Stromal cell of bone marrow (primary cell): Measurements from ENCODE around the gene ADAMTSL2.

Experiments used
- DNase-seq: peaks from one replicate; pipeline ENCODE4 v3.0.0-alpha.2; 2012; ENCODE audit warnings: low read depth

Gene ADAMTSL2

DNA sequence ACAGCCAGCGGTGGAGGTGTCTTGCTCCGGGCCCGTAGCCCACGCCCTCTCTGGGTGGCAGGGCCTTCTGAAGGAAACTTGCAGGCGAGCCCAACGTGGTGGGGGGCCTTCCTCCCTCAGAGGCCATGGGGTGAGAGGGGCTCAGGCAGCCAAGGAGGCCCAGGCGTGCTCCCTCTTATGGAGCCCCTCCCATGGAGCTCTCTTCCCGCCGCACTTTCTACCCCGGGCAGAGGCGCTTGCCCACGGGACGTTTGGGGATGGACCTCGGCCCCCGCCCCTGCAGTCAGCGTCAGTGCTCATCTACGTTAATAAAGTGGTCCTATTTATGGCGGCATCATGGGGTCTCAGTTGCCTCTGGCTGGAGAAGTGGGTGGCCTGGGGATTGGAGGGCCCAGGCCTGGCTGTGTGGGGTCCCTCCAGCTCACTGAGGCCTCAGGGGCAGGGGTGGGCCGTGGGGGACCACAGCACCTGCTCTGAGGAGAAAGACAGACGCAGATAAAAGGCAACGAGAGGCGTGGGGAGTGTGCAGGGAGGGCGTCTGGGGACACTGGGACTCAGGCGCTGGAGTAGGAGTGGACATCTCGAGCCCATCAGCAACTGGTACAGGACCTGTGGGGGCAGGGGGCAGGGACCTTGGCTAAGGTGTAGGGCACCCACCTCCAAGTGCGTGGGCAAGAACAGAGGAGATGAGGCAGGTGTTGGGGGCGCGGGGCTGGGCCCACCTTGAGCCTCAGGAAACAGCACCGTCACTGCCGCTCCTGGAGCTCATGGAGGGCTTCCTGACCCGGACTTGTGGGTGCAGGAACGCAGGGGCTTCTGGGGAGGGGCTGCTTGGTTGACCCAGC, 40.9 kb downstream of the ADAMTSL2 start:
- no peak for DNase-seq

DNA sequence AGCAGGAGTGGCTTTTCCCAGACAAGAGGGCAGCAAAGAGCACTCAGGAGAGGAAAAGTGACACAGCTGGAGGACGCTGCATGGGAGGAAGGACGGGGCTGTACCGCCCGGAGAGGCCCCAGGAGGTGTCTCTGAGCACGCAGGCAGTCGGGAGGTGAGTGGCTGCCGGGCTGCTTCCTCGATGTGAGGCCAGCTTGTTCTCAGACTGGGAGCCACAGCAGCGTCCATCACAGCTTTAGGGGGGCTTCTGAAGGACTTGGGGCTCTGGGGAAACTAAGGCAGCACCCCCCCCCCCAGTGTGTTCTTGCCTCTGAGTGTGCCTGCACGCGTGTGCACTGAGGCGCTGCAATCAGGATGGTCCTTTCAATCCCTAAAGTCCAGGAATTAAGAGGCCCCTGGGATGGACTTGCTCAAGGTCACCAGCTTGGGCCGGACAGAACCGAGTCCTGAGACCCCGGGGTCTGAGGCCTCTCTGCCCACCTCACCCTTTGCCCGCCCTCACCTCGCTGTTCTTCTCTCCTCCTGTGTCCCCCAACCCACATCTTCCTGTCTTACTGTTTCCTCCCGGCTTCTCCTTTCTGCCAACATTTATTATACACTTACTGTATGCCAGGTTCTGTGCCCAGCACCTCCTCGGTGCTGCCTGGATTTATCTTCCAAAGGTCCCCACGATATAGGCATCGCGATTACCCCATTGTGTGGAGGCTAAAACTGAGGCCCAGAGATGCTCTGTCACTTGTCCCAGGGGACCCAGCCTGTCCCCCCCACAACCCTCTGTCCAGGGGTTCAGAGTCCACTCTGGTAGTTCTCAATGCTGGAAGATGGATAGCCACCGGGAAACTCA, 41.7 kb downstream of the ADAMTSL2 start:
- DNase-seq: no peak

DNA sequence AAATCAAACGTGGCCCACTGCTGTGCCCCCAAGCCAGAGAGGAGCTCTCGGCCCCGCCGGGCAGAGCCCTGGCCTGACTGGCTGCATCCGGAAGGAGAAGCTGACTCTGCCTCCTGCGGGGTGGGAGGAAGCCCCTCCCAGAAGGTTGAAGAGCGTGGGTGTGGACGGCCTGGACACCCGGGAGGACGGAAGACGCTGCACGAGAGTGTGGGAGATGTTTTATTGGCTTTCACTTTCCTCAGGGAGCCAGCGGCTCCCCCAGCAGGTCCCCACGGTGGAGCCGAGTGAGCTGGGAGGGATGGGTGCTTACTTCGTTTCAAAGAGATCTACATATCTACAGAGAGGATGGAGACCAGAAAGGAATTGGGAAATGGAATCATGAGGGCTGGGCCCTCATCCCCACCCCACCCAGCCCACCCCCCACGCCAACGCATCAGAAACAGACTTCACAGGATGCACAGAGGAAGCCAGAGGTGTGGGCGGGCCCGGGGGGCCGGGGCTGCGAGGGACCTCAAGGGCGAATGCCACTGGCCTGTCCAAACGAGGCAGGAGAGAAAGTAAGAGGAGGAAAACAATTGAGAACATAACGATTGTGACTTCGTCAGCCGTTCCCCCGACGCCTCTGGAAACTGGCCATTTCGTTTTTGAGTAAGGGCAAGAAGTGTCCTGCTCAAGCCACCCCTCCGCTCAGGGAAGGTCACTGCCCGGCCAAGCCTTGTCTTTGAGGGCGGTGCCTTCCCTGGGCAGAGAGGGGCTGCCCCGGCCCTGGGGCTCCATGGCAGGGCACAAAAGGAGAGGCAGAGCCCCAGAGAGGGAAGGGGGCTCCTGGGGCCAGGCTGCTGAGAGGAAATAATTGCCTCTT, 42.6 kb downstream of the ADAMTSL2 start:
- no peak for DNase-seq

DNA sequence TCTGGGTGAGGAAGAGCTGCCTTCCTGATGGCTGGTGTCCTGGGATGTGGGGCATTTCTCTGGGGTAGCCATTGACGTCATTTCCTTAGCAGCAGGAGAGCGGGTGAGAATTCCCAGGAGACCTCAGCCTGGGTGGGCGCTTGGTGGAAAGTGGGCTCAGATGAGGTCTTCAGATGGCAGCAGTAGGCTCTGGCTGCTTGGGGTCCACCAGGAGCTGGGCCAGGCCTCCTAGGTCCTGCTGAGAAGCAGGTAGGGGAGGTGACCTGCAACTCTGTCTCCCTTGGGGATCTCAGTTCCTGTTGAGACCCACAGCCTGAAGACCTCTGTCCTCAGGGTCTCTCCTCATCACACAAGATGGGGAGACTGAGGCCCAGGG, 43.2 kb downstream of the ADAMTSL2 start:
- DNase-seq: no peak

DNA sequence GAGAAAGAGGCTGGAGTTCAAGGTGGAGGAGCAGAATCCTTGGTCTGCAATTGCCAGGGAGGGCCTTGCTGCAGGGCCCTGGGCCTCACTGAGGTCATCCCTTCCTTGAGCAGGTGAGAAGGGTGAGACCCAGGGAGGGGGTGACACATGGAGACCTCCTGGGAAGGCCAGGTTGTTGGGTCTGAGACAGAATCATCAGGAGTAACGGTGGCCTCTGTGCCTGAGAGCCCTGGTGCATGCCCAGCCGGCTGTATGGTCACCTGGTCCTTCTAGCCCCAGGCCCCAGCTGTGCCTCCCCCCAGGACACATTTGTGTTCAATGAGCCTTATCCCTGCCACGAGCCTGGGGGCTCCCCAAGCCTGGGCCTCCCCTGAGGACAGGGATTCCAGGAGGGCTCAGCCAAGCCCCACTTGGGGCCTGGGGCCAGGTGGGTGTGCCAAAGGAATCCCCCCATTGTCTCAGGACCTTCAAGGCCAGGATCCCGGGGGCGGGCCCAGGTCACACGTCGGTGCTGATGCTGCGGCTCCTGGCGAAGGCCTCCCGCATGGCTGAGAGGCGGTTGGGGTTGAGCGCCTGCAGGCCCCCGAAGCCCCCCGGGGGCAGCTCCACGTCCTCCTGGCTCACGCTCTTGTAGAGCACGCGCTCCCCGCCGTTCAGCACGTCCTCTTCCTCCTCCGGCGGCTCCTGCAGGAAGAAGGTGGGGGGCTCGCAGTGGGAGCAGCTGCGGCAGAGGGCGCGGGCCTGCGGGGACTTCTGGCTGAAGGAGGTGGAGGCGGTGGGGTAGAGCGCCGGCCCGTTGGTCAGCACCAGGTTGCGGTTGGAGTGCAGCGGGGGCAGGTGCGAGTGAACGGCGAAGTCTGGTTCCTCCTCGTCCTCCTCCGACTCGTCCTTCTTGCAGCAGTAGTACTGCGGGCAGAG, 44.3 kb downstream of the ADAMTSL2 start:
- no peak for DNase-seq

DNA sequence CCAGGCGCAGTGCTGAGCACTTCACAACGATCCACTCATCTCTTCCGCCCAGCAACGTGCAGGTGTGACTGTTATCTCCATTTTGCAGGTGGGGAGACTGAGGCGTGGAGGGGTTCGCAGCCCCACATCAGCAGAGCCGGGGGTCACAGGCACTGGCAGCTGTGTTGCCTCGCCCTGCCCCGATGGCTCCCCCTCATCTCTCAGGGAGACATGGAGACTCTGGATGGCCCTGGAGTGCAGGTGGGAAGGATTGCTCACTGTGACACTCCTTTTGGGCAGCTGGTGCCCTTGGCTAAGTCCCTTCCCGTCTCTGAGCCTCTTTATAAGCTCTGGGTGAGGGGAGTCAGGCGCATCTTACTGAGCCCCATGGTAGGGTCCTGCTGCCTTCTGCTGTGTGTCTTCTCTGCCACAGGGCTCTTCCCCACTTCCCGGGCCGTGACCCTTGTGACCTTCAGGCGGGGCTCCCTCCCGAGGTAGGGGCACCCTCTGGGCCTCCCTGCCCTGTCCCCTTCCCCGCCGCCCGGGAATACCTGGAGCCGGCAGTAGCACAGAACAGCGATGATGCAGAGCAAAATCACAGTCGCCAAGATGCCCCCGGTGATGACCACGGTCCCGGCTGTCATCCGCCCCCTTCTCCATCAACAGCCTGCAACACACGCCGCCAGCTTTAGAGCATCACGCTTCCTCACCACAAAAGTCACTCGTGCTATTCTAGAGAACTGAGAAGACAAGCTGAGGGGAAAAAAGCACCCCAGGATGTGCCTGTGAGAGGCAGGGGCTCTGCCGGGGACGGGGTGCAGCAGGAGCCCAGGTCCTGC, 45.3 kb downstream of the ADAMTSL2 start:
- no peak for DNase-seq

DNA sequence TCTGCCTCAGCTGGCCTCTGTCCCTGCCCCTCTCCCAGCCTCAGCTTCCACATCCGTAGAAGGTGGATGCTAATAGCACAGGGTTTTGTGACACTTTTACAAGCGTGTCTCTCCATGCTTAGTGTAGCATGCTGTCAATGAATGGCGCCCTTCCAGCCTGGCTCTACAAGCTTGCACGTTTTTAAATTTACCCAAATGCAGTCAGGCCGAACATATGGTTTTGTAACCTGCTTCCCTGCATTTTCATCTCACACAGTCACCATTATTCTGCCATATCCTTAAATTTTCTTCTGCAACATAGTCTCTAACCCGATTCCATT, 45.9 kb downstream of the ADAMTSL2 start:
- no peak for DNase-seq

DNA sequence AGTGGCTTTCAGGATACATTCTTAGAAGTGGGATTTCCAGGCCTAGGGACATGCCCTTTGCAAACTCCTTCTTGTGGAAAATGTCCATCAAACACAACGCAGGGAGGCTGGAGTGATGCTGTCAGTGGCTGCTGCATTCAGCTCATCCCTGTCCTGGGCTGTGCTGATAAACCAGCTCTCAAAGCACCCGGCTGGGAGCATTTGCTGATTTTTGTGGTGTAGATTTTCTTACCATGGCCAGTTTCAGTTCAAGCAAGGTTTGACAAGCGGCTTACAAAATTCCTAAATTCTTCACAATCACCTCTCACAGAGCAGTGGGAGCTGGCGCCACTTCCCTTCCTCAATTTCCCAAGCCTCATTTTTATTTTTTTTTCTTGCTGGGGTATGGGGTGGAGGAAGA, 46.5 kb downstream of the ADAMTSL2 start:
- no peak for DNase-seq

DNA sequence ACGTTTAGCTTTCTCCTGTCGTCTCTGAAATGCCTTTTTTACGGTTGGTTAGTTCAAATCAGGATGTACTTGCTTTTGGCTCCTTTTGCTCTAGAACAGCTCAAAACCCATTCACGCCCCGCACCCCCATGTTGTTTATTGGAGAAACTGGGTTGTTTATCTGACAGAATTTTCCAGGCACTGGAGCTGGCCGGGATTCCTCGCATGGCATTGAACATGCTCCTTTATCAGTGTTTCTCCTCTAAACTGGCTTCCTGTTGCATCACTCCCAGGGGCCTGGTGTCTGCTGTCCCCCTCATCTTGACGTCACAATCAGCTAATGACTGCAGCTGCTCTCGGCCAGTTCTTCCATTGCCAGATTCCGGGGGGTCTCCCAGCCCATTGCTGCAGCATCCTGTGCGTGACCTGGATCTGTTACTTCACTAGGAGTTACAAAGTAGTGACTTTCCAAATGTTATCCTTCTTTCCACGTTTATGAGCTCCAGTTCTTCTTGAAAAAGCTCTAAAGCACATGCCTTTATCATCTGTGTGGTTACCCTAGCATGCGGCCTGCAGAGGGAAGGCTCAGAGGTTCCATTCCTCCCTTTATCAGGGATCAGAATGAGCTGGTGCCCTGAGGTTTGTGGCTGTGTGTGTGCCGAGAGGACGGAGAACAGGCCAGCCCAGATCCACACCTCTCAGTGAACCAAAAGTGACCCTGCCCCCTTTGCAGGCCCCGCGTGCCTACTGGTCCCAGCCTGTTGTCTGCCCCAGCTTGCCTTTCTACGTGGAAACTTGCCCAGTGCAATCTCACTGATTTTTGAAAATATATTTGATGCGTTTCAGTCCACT, 47.2 kb downstream of the ADAMTSL2 start:
- DNase-seq: no peak

DNA sequence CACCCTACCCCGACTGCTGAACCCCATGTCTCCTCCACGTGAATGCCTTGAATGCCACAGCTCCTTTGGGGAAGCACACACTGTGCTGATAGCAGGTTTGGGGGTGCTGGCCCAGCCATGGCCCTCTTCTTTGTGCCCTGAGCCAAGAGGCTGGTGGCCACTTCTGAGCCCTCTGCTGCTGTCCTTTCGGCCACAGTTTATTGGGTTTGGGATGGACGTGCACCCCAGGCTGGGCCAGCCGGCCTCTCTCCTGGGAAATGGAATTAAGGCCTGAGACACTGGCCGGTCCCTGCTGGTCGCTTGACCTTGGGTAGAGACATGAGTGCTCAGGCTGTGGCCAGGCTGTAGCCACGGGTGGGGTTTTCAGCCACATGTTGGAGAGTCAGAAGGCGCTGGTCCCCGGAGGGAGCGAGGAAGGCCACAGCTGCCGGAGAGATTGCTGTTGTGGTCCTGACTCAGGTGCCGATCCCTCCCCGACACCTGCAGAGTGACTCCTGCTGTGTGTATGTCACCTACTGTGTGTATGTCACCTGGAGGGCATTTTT, 48.1 kb downstream of the ADAMTSL2 start:
- no peak for DNase-seq

DNA sequence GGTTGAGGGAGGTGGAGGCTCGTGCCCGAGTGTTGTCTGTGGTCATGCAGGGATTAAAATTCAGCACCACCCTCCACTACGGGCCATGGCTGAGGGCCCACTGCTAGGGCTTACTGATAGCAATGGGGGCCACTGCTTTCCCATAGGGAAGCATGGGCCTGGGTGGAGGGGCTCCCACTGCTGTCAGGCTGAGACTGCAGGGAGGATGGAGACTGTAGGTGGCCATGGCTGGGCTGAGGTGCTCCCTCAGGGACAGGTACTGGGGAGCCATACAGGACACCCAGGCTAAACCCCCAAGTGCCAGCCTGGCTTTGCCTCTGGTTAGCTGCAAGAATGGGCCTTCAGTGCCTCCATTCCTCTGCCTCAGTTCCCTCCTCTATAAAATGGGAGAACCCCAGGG, 48.6 kb downstream of the ADAMTSL2 start:
- no peak for DNase-seq

DNA sequence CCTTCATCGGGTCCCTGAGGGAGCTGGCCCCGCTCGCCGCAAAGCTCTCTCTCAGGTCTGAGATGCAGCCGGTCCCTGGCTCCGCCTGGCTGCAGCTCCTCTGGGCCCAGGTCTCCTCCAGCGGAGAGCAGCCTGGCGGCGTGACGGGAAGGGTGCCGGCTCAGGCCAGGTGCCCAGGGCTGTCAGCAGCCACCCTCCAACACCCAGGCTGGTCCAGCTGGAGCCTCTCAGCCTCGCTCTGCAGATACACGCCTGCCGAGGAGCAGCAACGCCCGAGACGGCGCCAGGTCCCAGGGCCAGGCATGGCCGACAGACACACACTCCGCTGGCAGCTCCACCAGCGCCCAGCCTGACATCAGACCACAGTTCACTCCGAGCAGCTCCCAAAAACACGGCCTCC, 49.1 kb downstream of the ADAMTSL2 start:
- DNase-seq: no peak

DNA sequence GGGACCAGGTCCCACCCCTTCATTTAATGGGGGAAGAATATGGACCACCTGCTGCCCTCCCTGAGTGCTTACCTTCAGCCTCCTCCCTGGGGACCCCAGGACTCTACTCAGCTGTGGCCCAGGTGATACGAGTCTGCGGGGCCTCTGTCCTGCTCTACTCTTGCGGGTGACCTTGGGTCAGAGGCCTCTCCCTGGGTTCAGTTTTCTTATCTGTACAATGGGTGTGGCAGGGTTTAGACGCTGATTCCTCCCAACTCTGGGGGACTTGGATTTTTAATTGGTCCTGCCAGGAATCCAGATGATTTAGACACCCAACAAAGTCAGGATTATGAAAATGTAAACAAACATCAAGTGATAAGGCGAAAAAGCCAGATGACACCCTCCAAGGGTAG, 49.7 kb downstream of the ADAMTSL2 start:
- DNase-seq: no peak

DNA sequence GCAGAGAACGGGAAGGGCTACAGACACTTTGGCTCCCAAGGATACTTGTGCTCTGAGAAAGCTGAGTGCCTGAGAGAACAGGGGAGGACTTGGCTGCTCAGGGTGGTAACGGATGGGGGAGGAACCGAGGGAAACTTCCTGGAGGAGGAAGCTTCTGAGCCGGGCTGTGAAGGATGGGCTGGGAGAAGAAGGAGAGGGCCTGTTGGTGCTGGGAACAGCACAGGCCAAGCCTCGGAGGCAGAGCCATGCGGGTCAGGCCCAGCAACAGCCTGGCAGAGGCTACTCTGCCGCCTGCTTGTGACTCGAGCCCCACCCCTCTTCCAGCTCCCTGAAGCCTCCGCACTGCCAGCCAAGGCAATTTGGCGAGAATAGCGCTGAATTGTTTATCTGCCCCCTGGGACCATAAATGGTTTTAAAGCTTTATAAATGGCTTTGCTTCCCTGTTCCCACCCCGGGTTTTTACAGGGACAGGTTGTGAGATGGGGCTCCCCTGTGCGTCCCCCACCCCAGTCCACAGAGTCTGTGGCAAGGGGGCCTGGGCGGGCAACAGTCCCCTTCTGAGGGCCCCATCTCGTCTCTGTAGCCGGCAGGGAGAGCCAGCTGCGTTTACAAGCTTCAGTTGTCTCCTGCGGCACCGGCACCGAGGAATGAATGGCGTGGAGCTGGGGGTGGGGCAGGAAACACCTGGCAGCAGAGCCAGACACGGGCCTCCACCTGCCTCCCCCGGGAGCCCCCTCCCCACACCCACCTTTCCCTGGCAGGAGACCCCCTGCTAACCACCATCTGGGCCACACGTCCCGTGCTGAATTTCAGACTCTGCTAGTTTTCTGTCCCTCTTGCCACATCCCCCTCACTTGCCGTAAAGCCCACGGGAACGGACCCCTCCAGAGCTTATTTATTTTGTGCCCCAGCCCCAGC, 50.3 kb downstream of the ADAMTSL2 start:
- DNase-seq: peak; percentile 11

DNA sequence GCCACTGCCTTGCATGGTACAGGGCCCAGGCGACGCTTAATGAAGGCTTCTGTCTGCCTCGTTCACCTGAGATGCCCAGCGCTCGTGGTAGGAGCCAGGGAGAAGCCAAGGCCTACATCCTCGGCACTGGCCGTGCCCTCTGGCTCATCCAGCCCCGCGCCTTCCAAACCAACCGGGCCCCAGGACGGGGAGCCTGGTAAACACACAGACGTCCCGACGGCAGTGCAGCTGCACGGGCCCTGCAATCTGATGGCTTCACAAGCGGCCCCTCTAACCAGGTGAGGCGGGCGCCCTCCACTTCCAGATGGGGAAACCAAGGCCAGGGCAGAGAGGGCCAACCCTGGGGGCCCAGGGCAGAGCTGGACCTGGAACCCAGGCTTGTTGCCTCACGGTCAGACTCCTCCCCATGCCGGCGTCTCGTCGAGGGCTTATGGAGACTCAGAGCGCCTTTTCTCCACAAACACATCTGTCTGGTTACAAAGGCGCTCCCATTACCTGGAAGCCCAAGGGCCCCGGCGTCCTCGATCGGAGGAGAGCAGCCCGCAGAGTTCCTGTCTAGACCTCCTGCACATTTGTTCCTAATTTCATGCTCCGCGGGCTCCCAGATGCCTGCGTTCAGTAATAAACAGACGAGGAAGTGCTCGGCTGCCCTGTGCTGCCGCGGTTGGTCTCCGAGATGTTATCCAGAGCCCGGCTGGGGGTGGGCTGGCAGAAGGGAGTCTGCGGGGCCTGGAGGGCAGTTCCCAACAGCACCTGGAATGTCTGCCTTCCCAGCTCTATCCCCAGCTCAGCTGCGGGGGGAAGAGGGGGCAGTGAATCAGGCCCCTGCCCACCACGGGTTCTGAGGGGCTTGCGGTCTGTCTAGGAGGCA, 51.2 kb downstream of the ADAMTSL2 start:
- no peak for DNase-seq

DNA sequence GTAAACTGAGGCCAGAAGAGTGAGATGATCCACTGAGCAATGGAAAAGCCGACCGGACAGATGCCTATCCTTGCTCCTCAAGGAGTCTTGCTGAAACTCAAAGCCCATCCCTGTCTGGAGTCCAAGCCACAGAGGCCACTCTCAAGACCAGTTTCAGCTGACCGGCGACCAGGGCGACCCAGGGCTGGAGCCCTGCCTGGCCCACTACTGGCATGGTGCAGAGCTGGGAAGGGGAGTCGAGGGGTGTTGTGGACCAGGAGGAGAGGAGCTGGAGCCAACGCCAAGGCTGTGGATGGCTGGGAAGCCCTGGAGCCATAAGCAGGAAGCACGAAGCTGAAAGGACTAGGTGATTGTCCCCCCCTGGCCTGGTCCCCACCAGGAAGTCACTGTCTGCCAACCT, 52.5 kb downstream of the ADAMTSL2 start:
- DNase-seq: no peak

DNA sequence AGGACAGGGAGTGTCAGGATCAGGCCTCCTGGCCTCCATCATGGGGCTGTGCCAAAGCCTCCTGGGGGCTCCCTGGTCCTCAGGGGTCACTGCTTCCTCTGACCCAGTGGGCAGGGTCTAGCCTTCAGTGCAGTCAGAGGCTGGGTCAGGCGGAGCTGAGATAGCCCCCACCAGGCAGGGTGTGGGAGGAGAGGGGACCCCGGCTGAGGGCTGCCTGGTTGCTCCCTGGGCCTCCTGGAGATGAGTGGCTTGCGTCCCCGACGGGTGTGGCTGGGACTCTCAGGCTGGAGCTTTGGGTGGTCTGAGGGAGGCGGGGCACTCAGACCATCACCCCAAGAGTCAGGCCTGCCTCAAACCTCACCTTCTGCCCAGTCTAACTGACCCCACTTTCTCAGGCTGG, 53.0 kb downstream of the ADAMTSL2 start:
- DNase-seq: no peak
